IMR-90 (cell line): Measurements from ENCODE around the gene CST4. TPM values are rescaled to one million over a fixed set of nuclear protein-coding genes. Genes with fewer than 3 reads are reported as not detected.

Source experiments
- ATAC-seq: fragments of 200-7000 bp; cut with Tn5 transposase; 2 replicates; pipeline ENCODE4 v1.9.1; 2020; ENCODE audit warnings: low read depth, mild to moderate bottlenecking, moderate library complexity
- BruUV-seq: library from RNA; stranded (reverse); fragments of 400-500 nt; replicated peaks from 2 replicates; lab custom pipeline; 2021; lab: Mats Ljungman, UMichigan
- CTCF ChIA-PET: fragments of 300-600 bp; formaldehyde crosslinking; extraction: SDS; loops from one replicate; lab custom pipeline; 2021; ENCODE audit warnings: antibody characterized with exemption; lab: Yijun Ruan, JAX
- POLR2A ChIA-PET: fragments of 300-600 bp; sonication (Branson Sonifier 250); formaldehyde crosslinking; loops from one replicate; lab custom pipeline; 2022; ENCODE audit warnings: antibody characterized with exemption; ENCODE audit not compliant: unreplicated experiment; lab: Charles Lee
- DNase-seq: peaks from one replicate; pipeline ENCODE4 v3.0.0; 2013
- H2AFZ ChIP-seq: replicated peaks from 2 replicates; pipeline ENCODE3; 2013; ENCODE audit warnings: low read length, mild to moderate bottlenecking; ENCODE audit not compliant: poor library complexity
- H2AK5ac ChIP-seq: 2 replicates; pipeline ENCODE4 v1.6.1; 2013; ENCODE audit warnings: low read depth, low read length, inconsistent platforms
- H2AK9ac ChIP-seq: replicated peaks from 2 replicates; pipeline ENCODE3; 2013; ENCODE audit warnings: mild to moderate bottlenecking, low read depth, low read length, moderate library complexity; ENCODE audit not compliant: poor library complexity
- H2BK120ac ChIP-seq: 2 replicates; pipeline ENCODE4 v1.6.1; 2013; ENCODE audit warnings: low read depth, low read length, inconsistent platforms
- H2BK15ac ChIP-seq: 3 replicates; pipeline ENCODE4 v1.6.1; 2013; ENCODE audit warnings: low read depth, low read length, inconsistent platforms
- H2BK20ac ChIP-seq: 2 replicates; pipeline ENCODE4 v1.6.1; 2013; ENCODE audit warnings: low read depth, mild to moderate bottlenecking, inconsistent platforms, low read length, moderate library complexity
- H2BK5ac ChIP-seq: 2 replicates; pipeline ENCODE4 v1.6.1; 2013; ENCODE audit warnings: mild to moderate bottlenecking, low read depth, low read length, inconsistent platforms; ENCODE audit not compliant: poor library complexity, severe bottlenecking
- H3K14ac ChIP-seq: replicated peaks from 2 replicates; pipeline ENCODE4 v1.6.1; 2013; ENCODE audit warnings: low read depth, low read length, inconsistent platforms
- H3K18ac ChIP-seq: 2 replicates; pipeline ENCODE4 v1.6.1; 2013; ENCODE audit warnings: low read depth, low read length, control low read depth
- H3K23ac ChIP-seq: 2 replicates; pipeline ENCODE4 v1.6.1; 2013; ENCODE audit warnings: low read depth, low read length, inconsistent platforms
- H3K27ac ChIP-seq: 2 replicates; pipeline ENCODE4 v1.5.1; 2013; ENCODE audit warnings: mild to moderate bottlenecking, control low read depth, low read length; ENCODE audit not compliant: insufficient read depth
- H3K27me3 ChIP-seq: 2 replicates; pipeline ENCODE4 v1.6.1; 2013; ENCODE audit warnings: low read length; ENCODE audit not compliant: control insufficient read depth, insufficient read depth
- H3K36me3 ChIP-seq: 2 replicates; pipeline ENCODE4 v1.6.1; 2013; ENCODE audit warnings: low read length, mixed read lengths; ENCODE audit not compliant: control insufficient read depth, insufficient read depth
- H3K4ac ChIP-seq: 2 replicates; pipeline ENCODE4 v1.6.1; 2013; ENCODE audit warnings: low read depth, low read length, inconsistent platforms
- H3K4me1 ChIP-seq: 2 replicates; pipeline ENCODE4 v1.6.1; 2013; ENCODE audit warnings: low read length, mixed read lengths; ENCODE audit not compliant: control insufficient read depth, insufficient read depth
- H3K4me2 ChIP-seq: 2 replicates; pipeline ENCODE4 v1.6.1; 2013; ENCODE audit warnings: low read depth, mild to moderate bottlenecking, control low read depth, low read length, moderate library complexity
- H3K4me3 ChIP-seq: 2 replicates; pipeline ENCODE4 v1.5.1; 2013; ENCODE audit warnings: low read depth, mild to moderate bottlenecking, control low read depth, low read length, moderate library complexity; ENCODE audit not compliant: insufficient read depth
- H3K56ac ChIP-seq: 2 replicates; pipeline ENCODE4 v1.6.1; 2013; ENCODE audit warnings: low read length, inconsistent platforms; ENCODE audit not compliant: insufficient read depth; ENCODE audit errors: extremely low read depth
- H3K79me1 ChIP-seq, 2 experiments: 2 replicates each; pipeline ENCODE4 v1.6.1; 2013; ENCODE audit warnings: low read length in 2 of 2, inconsistent platforms in 1 of 2, low read depth in 1 of 2
- H3K9ac ChIP-seq: 2 replicates; pipeline ENCODE4 v1.6.1; 2013; ENCODE audit warnings: low read depth, low read length, control low read depth
- H3K9me1 ChIP-seq: 2 replicates; pipeline ENCODE4 v1.6.1; 2013; ENCODE audit warnings: low read length, inconsistent platforms; ENCODE audit not compliant: insufficient read depth
- H3K9me3 ChIP-seq: 2 replicates; pipeline ENCODE4 v1.6.1; 2013; ENCODE audit warnings: low read length; ENCODE audit not compliant: control insufficient read depth, insufficient read depth
- H4K20me1 ChIP-seq: 2 replicates; pipeline ENCODE4 v1.6.1; 2013; ENCODE audit warnings: low read length, inconsistent platforms; ENCODE audit not compliant: insufficient read depth
- H4K5ac ChIP-seq: 2 replicates; pipeline ENCODE4 v1.6.1; 2013; ENCODE audit warnings: mild to moderate bottlenecking, low read depth, low read length, control low read depth
- H4K8ac ChIP-seq, 2 experiments: 2 replicates each; pipeline ENCODE4 v1.6.1; 2013; ENCODE audit warnings: low read depth in 2 of 2, low read length in 2 of 2, control low read depth in 1 of 2, inconsistent platforms in 1 of 2
- H4K91ac ChIP-seq: 2 replicates; pipeline ENCODE4 v1.6.1; 2013; ENCODE audit warnings: low read depth, low read length, inconsistent platforms; ENCODE audit not compliant: insufficient read depth
- CEBPB ChIP-seq: IDR thresholded peaks from 2 replicates; pipeline ENCODE4 v1.6.1; 2012; ENCODE audit warnings: low read depth, low read length, improper control_type of control experiment
- ELK1 ChIP-seq: fragments of 150-350 bp; IDR thresholded peaks from 2 replicates; pipeline ENCODE4 v1.6.1; 2016; ENCODE audit warnings: low read depth, mild to moderate bottlenecking, low read length, moderate library complexity, borderline replicate concordance
- MXI1 ChIP-seq: IDR thresholded peaks from 2 replicates; pipeline ENCODE4 v1.6.1; 2012; ENCODE audit warnings: low read depth, mild to moderate bottlenecking, low read length, moderate library complexity, borderline replicate concordance
- RAD21 ChIP-seq: IDR thresholded peaks from 2 replicates; pipeline ENCODE4 v1.6.1; 2012; ENCODE audit warnings: low read length, improper control_type of control experiment
- WGBS, 2 experiments: methylation state at CpG; one replicate each; pipeline versions ENCODE4 v1.1.5 to v1.1.7; 2013; ENCODE audit warnings: missing lambda C conversion rate in 2 of 2; ENCODE audit not compliant: insufficient read length in 1 of 2; ENCODE audit errors: extremely low coverage in 2 of 2; 5-methylcytosine and 5-hydroxymethylcytosine counted together
- dilution Hi-C: fragments of 300-500 bp; cut with HindIII; formaldehyde crosslinking; loops from one replicate; pipeline ENCODE4 v1.14.3; 2018; ENCODE audit warnings: low sequenced_read_pairs; ENCODE audit not compliant: unreplicated experiment
- in situ Hi-C: fragments of 300-500 bp; cut with MboI; formaldehyde crosslinking; loops from 3 replicates; pipeline ENCODE4 v1.14.3; 2019; ENCODE audit warnings: low sequenced_read_pairs, inconsistent platforms, mixed read lengths
- intact Hi-C: fragments of 100-400 bp; cut with micrococcal nuclease; formaldehyde crosslinking; loops from 2 replicates; pipeline ENCODE4 v1.10.0; 2022
- polyA plus RNA-seq, 3 experiments: library from polyadenylated mRNA; depleted of rRNA; stranded (reverse); fragments of >200 nt; gene quantifications; 2 replicates each; pipeline ENCODE4 v1.2.3, GENCODE V29; 2012; ENCODE audit warnings: low replicate concordance in 1 of 3
- total RNA-seq: library from RNA; depleted of rRNA; stranded (reverse); fragments of >200 nt; gene quantifications from 2 replicates; pipeline ENCODE4 v1.2.3, GENCODE V29; 2012

Gene CST4
- total and polyA plus RNA-seq, 2 of the 4 experiments (the other 2 are of a cell fraction) = not detected

- H3K23ac ChIP-seq = no peak overlapping the region
- no CpG with 5 or more reads among the region's 3 CpGs for WGBS, 2 experiments
- peaks cover 12% of the 10 kb centered on the region for H3K9me1 ChIP-seq
- no peak overlapping the region for H3K4me3 ChIP-seq
- POLR2A ChIA-PET = no interaction called here
- no peaks in the 10 kb centered on the region for H3K79me1 ChIP-seq
- TF ChIP-seq CEBPB = no peak
- no peak for TF ChIP-seq MXI1
- no peak for TF ChIP-seq RAD21
- no peak for TF ChIP-seq ELK1
- no peak overlapping the region; the same call in 1 of the 2 replicates for H3K4ac ChIP-seq
- DNase-seq (no peak), ATAC-seq (no peak)
- peaks cover 5% of the 10 kb centered on the region for H3K4me1 ChIP-seq
- H2AFZ ChIP-seq = no peak overlapping the region
- H4K91ac ChIP-seq = no peak overlapping the region
- H2BK15ac ChIP-seq = no peak overlapping the region
- CTCF ChIA-PET = no interaction called here
- no peak overlapping the region for H3K14ac ChIP-seq
- BruUV-seq = no TSS peak
- no peak overlapping the region for H2AK9ac ChIP-seq
- no peak overlapping the region for H2BK20ac ChIP-seq
- intact Hi-C loops (no loop called here), in situ Hi-C loops (no loop called here), dilution Hi-C loops (no loop called here)
- no peak overlapping the region for H3K9ac ChIP-seq
- no peak overlapping the region for H3K18ac ChIP-seq
- H4K20me1 ChIP-seq = no peaks in the 10 kb centered on the region
- H3K27me3 ChIP-seq = peaks cover 8% of the 10 kb centered on the region
- H2BK5ac ChIP-seq = no peak overlapping the region
- H3K4me2 ChIP-seq = no peak overlapping the region
- H3K56ac ChIP-seq = no peak overlapping the region
- H3K36me3 ChIP-seq = no peaks in the 10 kb centered on the region
- no peak overlapping the region for H2BK120ac ChIP-seq
- no peak overlapping the region for H3K27ac ChIP-seq
- H2AK5ac ChIP-seq = no peak overlapping the region
- H3K9me3 ChIP-seq = no peaks in the 10 kb centered on the region
- no peak overlapping the region for H4K5ac ChIP-seq
- H4K8ac ChIP-seq = no peak overlapping the region
Observed at GRCh38 chr20:23687986-23688385, 852 bp downstream of the CST4 start.
